ENCODE measurements around the gene NCOA1.
"Not testable (repeated sequence)": the region's sequence is repeated elsewhere in the genome, so short reads cannot be mapped to it uniquely, and the experiment has no call there.

Gene NCOA1

DNA sequence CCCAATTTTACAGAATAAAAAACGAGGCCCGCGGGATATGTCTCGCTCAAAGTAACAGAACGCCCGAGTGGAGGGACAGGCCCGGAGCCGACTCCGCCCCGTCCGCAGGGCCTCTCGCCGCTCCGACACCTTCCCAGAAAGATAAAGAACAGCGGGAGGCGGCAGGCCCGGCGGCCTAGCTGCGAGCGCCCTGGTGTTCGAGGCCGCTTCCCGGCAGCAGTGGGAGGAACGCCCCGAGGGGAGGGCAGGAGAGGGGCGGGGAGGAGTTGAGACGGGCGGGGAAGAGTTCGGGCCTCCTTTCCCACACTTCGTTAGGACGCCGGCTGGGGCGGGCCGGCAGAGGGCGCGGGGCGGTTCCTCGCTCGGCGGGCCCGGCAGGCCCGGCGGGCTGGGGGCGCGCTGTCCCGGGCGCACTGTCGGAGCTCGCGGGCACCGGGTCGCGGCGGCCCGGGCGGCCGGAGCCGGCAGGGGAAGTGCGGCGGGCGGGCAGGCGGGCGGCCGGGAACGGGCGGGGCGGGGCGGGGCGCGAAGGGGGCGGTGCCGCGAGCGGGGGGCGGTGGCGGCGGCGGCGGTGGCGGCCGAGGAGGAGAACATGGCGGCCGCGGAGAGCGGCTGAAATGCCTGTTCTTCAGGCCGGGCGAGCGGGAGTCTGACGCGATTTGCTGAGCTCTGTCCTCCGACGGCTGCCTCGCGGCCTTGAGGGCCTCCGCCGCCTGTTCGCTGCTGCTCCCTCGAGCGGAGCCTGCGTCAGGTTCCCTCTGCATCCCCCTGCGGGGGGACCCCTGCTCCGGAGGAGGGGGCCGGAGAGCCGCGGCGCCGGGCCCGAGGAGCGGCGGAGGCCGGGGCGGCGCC, at the start of gene NCOA1:
TSS of gene NCOA1 (plus strand) at position 565 of the 852 bp plus-strand sequence. CDS start 167,424 bp downstream, outside the sequence.
- peak; percentile 90 for DNase-seq

DNA sequence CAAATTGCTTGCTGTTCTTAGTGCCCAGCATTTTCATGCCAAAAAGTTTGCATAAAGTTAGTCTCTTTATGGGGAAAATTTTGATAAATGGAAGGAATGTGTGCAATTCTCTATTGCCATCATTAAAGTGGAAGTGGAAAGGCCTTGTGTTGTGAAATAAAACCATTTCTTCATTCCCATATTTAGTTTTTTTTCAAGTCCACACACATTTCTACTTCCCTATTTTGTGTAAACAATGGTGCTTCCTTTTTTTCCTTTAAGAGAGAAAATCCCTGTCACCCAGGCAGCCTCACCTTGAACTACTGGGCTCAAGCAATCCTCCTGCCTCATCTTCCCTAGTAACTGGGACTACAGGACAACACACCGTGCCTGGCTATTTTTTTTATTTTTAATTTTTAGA, 42.3 kb upstream of the NCOA1 start:
- DNase-seq, result no peak

DNA sequence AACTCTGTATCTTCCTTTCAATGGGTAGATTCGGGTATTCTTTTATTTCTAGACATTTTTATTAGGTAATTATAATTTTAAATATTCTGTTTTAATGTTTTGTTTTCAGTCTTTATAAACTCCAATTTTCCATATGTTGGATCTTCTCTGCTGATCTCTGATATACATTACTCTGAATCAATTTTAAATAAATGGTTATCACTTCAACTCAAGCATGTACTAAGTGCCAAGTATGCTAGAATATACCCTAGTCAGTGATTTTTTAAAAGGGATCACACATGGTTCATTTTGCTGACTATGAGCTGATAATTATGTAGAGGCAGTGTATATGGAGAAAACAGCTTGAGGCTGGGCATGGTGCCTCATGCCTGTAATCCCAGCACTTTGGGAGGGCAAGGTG, 41.7 kb upstream of the NCOA1 start:
- no peak for DNase-seq

DNA sequence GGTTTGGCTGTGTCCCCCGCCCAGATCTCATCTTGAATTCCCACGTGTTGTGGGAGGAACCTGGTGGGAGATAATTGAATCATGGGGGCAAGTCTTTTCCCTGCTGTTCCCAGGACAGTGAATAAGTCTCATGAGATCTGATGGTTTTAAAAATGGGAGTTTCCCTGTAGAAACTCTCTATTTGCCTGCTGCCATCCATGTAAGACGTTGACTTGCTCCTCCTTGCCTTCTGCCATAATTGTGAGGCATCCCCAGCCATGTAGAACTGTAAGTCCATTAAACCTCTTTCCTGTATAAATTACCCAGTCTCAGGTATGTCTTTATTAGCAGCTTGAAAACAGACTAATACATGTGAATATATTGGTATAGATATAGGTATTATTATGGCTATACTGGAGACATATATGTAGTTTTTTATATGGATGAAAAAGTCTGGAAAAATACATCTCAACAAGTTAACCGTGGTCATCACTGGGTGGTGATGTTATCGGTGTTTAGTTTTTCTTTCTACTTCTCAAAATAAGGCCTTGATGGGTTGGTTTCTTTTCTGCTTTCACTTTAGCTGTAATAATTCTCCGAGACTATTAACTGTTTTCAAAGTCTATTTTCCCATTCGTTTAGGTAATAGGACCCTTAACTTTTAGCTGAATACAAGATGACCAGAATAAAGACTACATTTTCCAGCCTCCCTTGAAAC, 39.1 kb upstream of the NCOA1 start:
- DNase-seq, result no peak

DNA sequence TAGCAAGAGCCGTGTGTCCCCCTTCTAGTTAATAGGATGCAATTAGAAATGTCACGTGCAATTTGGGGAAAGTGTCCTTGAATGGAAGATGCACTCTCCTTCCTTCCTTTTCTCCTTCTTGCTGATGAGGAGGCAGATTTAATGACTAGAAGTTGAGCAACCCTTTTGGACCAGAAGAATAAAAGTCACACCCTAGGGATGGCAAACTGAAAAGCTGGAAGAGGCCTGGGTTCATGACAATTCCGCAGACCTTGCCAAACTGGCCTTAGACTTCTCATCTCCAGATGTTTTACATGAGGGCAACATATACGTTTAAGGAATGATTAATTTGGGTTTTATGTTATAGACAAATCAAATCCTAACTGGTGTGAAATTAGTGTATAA, 38.6 kb upstream of the NCOA1 start:
- DNase-seq, result no peak

DNA sequence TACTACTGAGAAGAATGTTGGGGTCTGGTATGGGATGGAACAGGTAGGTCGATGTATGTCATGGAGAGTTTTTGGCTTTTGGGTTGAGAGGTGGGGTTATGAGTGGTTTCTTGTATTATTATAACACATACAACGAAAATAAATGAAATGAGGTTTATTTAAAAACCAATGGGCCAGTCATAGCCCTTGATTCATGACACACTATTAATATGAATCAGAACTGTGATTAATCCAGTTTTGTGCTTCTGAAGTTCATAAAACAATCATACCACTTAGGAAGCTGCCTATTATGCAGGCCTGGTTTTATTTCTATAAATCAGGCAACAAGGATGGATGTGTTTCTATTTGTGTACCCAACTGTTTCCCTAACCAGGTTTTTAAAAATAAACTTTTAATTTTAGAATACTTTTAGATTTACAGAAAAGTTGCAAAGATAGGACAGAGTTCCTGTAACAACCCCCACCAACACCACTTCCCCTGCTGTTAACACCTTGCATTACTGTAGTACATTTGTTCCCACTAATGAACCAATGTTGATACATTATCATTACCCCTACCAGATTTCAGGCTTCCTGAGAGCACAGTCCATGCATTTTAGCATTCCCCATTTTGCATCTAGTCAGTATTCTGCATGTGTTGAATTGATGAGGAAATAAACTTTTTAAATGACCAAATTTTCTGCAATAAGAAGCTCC, 37.5 kb upstream of the NCOA1 start:
- no peak for DNase-seq

DNA sequence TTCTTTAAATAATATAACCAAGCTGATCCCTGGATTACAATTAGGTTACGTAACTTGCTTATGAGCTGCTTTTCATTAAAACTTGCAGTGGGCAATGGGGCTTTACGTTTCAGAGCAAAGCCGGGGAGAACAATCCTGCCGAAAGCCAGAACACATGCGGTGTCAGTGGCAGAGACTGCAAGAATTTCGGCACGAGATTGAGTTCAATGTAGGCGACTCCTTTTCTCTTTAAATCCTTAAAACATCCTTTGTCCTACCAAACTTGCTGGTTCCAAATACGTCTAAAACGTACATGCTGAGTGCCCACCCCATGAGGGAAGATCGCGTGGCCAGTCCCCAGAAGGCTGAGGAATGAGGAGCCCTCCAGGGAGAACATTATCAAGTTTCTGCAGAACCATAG, 36.8 kb upstream of the NCOA1 start:
- DNase-seq, result no peak

DNA sequence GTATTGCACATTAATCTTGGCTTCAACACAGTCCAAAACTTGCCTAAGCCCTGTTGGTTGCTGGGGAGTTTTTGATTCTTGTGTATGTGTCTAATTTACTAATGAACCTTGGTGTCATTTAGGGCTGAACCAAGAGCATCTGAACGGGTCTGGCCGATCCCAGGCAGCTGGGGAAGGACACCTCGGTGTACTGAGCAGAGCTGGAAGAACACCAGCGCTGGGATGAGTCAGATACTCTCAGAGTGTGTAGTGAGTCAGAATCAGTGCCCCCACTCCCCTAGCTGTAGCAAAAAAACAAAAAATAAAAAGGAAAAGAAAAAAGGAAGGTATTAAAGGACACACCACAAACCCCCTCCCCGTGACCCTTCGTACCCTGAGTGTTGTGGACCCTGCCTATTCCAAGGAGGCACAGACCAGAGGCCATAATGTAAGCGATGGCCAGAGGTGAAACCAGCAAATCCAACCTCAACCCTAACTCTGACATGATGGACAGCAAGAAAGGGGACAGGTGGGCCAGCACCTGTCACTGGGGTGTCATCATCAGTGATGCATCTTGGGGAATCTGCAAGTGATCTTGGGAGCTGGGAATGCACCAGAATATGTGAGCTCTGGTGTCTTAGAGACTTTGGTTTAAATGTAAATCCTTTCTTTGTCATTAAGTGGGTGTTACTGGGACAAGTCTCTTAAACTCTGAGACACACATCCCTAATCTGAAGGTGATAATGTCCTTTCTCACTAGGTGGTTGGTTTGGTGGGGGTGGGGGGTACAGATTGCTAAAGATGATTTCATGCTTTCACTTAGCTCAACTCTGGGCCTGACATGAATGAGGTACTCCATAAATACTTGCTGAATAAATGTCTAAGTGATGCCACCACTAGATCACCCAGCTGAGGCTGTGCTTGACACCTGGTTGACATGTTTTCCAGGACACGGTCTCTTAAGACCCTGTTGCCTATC, 34.2 kb upstream of the NCOA1 start:
- no peak for DNase-seq

DNA sequence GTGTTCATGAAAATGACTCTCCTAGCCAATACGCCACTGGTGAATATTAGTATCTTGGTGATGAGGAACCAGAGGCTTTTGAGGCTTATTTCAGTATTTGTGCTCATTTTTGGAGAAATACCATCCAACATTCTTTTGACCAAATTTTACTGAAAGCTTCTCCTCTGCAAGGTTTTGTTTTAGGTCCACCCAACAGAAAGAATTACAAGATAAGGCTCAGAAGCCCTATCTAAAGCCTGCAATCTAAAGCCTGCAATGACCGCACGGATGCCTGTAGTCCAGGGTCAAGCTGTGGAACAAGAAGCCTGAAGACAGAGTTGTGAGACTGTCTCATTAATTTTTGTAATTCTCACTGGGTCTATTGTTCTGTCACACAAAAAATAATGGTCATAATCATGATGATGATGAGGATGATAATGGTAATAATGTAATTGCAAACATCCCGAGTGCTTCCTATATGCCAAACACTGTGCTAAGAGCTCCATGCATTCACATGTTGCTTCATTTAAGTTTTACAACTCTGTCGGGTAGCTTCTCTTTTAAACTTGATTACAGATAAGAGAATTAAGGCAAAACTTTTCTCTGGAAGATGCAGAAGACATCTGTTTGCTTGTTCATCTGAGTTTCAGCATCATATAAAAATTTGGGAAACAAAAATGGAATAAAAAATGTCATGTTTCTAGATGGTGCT, 33.2 kb upstream of the NCOA1 start:
- DNase-seq, result no peak

DNA sequence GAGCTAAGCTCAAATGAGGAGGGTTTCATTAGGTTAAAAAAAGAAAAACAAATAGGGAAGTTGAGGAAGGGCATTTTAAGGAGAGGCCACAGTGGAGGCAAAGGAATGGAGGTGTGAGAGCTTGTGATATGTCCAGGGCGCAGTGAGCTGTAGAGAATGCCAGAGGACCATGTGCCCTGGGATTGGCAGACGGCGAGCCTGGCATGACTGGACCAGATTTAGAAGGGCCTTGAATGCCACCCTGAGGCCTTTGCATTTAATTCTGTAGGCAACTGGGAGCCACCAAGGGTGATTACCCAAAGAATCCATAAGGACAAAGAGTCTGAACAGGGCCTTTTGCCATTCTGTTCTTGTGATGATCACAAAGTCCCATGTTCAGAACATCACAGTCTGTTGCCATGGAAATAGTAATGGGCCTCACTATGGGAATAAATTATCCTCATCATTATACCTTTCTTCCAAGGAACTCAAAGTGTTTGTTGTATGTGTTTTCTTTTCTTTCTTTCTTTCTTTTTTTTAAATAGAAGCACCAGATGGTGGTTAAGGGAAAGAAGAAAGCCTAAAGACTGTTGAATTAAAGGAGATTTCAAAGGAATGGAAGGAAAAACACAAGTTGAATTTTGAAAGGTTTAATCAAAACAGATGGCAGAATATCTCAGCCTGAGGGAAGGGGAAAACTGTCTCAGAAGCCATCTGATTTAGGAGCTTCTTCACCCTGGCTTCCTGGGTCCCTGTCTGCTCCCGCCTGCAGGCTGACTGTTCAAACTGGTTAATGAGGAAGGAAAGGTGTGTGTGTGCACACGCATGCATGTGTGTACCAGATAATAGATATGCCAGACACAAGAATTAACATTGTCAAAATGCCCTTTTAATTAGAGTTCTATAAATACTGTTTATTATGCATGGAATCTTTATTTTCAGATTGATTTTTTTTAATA, 31.6 kb upstream of the NCOA1 start:
- DNase-seq, result no peak

DNA sequence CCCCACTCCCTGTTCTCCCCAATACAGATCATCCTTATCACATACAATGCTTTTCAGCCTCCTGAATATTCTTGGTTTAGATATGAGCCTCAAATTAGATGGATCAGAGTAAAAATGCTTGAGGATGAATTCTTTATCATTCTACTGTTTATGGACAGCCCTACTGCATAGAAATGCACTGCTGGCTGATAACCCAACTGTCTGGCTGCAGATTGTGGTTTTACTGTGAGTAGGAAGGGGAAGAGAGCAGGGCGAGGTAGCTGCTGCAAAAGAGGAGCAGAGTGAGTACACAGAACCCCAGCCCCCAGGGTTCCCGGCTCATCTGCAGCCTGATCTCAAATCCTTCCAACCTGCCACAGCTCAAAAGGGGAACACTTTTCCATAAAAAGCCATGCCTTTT, 29.4 kb upstream of the NCOA1 start:
- DNase-seq, result no peak

DNA sequence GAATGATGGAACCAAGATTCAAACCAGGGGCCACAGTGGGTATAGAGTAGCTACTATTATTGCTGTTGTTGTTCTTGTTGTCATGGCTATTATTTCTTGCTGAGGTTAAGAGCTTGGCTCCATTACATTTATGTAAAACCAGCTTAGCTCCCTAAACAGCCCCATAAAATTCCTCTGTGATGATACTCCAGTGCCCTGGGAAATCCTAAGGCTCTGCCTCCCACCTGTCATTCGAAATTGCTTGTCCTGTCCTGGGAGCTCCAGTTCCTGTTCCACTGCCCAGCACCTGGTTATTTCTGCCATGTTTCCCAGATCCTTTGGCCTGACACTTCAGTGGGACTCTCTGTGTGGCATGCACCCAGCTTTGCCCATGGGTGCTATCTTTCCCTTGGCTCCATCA, 27.8 kb upstream of the NCOA1 start:
- no peak for DNase-seq

DNA sequence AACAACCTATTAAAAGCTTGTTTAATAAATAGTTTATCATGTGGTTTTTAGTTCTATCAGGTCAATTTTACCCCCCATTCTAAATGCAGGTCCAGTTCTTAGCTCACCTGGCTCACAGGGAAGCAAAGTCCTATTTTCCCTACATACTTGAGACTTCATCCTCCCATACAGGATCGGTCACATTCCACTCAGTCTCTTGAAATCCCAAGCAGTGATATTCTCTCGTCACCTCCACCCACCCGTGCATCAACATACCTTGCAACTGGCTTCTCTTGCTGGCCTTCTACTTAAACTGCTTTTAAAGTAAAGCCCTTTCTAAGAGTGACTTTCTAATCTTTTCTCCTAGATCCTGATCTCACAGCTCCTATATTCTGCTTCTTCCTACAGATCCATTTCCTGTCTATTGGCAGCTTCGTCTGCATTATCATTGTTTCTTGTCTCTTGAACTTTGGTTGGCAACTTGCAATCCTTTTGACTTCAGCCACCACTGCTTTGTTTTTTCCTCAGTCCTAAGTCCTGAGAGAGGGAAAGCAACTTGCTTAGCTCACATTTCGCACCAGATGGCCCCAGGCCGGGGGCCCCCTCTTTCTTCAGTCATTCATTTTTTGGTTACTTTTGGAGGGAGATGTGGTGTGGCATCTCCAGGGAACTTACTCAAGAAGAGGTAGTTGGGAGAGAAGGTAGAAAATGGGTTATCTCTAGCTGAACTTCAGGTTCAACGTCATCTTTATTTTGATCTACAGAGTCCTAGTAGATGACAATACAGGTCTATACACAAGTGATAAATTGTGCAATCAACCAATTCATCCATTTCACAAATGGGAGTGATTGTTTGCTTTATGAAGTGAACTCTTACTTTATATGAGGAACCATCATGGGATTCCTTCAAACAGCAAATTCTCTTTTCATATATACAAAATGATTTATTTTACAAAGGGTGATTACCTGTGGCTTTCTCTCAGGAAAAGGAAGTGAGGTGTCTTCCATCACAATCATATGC, 23.9 kb upstream of the NCOA1 start:
- no peak for DNase-seq

DNA sequence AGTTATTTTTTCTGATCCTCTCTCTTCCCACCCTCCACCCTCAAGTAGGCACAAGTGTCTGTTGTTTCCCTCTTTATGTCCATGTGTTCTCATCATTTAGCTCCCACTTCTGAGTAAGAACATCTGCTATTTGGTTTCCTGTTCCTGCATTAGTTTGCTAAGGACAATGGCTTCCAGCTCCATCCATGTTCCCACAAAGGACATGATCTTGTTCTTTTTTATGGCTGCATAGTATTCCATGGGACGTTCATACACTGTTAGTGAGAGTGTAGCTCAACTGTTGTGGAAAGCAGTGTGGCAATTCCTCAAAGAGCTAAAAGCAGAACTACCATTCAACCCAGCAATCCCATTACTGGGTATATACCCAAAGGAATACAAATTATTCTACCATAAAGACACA, 22.6 kb upstream of the NCOA1 start:
- not testable (repeated sequence) for DNase-seq

DNA sequence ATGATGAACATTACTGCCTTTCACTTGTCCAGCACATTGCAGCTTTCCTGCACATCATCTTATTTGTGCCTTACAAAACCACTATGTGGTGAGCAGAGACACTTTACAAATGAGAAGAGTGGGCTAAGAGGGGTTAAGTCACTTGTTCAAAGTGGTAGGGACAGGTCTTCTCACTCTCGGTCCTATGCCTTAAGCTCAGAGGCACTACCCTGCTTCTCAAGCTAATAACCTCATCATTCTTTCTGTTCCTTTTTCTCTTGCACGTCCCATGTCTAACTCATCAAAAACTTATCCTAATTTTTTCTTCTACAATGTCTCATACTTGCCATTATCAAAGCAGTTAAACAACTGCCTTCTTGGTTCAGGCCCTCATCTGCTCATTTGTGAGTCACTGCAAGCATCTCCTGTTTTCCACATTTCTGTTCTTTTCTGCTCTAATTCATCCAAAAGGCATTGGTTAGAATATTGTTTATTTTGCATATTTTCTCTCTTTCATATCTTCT, 21.9 kb upstream of the NCOA1 start:
- no peak for DNase-seq

DNA sequence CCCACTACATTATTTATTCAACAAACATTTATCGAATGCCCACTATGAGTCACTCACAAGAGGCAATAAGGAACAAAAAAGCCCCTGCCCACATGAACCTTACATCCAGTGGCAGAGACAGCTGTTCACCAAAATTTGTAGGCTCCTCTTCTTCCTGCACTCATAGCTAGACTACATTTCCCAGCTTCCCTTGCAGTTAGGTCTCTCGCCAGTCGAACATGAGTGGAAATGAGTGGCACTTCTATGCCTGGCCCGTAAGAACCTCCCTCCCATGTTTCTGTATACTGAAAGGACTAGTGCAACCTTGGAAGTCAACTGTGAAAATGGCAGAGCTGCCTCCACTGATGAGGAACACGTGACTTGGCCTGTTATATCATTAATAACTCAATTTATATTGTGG, 19.4 kb upstream of the NCOA1 start:
- DNase-seq, result no peak

DNA sequence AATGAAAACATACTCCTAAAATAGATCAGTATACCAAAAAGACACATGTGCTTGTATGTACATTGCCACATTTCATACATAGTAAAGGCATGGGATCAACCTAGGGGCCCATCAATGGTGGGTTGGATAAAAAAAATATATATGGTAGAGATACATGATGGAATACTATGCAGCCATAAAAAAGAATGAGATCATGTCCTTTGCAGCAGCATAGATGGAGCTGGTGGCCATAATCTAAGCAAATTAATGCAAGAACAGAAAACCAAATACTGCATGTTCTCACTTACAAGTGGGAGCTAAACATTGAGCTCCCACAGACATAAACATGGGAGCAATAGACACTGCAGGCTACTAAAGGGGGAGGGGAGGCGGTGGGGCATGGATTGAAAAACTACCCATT, 18.6 kb upstream of the NCOA1 start:
- DNase-seq, result no peak

DNA sequence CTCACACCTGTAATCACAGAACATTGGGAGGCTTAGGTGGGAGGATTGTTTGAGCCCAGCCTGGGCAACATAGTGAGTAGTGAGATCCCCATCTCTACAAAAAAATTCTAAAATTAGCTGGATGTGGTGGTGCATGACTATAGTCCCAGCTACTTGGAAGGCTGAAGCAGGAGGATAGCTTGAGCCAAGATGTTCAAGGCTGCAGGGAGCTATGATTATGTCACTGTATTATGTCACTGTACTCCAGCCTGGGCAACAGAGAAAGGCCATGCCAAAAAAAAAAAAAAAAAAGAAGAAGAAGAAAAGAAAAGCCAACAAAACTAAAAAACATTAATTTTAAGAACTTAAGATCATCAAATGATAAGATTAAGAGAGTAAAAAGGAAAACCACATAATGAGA, 17.4 kb upstream of the NCOA1 start:
- no peak for DNase-seq

DNA sequence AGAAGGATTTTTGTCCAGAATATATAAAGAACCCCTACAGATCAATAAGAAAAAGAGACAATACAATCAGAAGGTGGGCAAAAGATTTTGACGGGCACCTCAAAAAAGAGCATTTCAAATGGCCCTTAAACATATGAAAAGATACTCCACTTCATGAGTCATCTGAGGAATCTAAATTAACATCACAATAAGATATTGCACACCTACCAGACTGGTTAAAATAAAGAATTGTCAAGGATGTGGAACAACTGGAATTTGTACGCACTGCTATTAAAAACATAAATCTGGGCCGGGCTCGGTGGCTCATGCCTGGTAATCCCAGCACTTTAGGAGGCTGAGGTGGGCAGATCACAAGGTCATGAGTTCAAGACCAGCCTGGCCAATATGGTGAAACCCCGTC, 17.0 kb upstream of the NCOA1 start:
- no peak for DNase-seq
